ENCODE data around the gene LRRC14B. TPM values are rescaled to one million over a fixed set of nuclear protein-coding genes. Genes with fewer than 3 reads are reported as not detected.

Gene LRRC14B
- total RNA-seq, 1 experiment from 2014 or later: 0.82 TPM

DNA sequence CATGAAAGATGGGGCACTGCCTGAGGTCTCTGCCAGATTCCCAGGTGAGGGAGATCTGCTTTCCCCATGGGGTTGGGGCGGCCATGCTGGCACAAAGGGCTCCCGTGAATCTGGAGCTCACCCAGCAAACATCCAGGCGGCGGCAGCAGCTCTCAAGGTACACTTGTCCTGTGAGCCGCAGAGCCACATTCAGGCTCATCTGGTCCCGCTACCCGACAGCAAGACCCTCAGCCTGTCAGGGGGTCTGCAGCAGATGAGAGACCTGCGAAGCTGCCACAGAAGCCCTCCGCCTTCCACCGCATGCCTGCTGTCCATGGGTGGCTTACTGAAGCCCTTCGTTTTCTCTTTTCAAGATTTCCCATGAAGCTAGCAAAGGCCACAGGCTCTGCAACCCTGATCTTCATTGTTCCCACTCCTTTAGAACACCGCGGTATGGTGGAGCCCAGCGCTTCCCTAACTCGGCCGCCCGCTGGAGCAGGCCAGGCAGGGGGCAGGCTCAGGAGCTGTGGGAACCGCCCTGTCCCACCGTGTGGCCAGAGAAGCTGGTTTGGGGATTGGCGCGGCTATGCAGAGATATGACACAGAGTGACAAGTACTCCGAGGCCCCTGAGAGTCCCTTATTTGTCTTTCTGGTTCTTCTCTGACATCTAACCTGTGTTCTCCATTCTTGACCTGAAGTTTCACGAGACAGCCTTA is 8.8 kb downstream of the LRRC14B start:
- POLR2A ChIA-PET: no interaction called here
- no peaks in the 10 kb centered on the region for H3K9me3 ChIP-seq (ENCODE audit: control insufficient read depth, insufficient read depth, low read depth, low read length)
- intact Hi-C loops (cut with micrococcal nuclease; ENCODE audit: unreplicated experiment) (no loop called here), in situ Hi-C loops (cut with HindIII; ENCODE audit: low pct_unique_long_range_greater_than_20kb, low sequenced_read_pairs) (no loop called here)
- TF ChIP-seq POLR2AphosphoS5 (IDR thresholded peaks at IDR 0.05; ENCODE audit: low read depth, low read length): no peak
- TF ChIP-seq, protein P1, sequence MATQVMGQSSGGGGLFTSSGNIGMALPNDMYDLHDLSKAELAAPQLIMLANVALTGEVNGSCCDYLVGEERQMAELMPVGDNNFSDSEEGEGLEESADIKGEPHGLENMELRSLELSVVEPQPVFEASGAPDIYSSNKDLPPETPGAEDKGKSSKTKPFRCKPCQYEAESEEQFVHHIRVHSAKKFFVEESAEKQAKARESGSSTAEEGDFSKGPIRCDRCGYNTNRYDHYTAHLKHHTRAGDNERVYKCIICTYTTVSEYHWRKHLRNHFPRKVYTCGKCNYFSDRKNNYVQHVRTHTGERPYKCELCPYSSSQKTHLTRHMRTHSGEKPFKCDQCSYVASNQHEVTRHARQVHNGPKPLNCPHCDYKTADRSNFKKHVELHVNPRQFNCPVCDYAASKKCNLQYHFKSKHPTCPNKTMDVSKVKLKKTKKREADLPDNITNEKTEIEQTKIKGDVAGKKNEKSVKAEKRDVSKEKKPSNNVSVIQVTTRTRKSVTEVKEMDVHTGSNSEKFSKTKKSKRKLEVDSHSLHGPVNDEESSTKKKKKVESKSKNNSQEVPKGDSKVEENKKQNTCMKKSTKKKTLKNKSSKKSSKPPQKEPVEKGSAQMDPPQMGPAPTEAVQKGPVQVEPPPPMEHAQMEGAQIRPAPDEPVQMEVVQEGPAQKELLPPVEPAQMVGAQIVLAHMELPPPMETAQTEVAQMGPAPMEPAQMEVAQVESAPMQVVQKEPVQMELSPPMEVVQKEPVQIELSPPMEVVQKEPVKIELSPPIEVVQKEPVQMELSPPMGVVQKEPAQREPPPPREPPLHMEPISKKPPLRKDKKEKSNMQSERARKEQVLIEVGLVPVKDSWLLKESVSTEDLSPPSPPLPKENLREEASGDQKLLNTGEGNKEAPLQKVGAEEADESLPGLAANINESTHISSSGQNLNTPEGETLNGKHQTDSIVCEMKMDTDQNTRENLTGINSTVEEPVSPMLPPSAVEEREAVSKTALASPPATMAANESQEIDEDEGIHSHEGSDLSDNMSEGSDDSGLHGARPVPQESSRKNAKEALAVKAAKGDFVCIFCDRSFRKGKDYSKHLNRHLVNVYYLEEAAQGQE (IDR thresholded peaks at IDR 0.05; ENCODE audit: insufficient read depth in 1 of 2, low read depth in 2 of 2, low read length in 1 of 2): no peak
- no peak for TF ChIP-seq TCF7L2 (IDR thresholded peaks at IDR 0.05; ENCODE audit: low read depth, low read length)
- TF ChIP-seq SIN3A (IDR thresholded peaks at IDR 0.05; ENCODE audit: borderline replicate concordance, insufficient read depth, low read depth, low read length): no peak
- TF ChIP-seq, protein P2, sequence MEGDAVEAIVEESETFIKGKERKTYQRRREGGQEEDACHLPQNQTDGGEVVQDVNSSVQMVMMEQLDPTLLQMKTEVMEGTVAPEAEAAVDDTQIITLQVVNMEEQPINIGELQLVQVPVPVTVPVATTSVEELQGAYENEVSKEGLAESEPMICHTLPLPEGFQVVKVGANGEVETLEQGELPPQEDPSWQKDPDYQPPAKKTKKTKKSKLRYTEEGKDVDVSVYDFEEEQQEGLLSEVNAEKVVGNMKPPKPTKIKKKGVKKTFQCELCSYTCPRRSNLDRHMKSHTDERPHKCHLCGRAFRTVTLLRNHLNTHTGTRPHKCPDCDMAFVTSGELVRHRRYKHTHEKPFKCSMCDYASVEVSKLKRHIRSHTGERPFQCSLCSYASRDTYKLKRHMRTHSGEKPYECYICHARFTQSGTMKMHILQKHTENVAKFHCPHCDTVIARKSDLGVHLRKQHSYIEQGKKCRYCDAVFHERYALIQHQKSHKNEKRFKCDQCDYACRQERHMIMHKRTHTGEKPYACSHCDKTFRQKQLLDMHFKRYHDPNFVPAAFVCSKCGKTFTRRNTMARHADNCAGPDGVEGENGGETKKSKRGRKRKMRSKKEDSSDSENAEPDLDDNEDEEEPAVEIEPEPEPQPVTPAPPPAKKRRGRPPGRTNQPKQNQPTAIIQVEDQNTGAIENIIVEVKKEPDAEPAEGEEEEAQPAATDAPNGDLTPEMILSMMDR (IDR thresholded peaks at IDR 0.05): no peak
- no peak for DNase-seq (ENCODE audit: low read depth, low spot score)
- no peaks in the 10 kb centered on the region for H3K27me3 ChIP-seq (ENCODE audit: control insufficient read depth, insufficient read depth, low read length)
- no peak overlapping the region for H3K4me3 ChIP-seq (ENCODE audit: low read depth in 2 of 2, low read length in 2 of 2)
- ATAC-seq: no peak
- H3K27ac ChIP-seq (ENCODE audit: low read length): no peak overlapping the region
- peaks cover 4% of the 10 kb centered on the region; the same call in 1 of the 2 replicates for H3K4me1 ChIP-seq (ENCODE audit: control insufficient read depth, insufficient read depth, low read length)
- no TSS peak for BruUV-seq (replicated peaks)
- CTCF ChIA-PET: interaction anchor here (0.7 kb wide), 1 partner anchor 792 kb away, joined by 8 read pairs; no protein-coding TSS in a partner anchor
- no peaks in the 10 kb centered on the region for H3K36me3 ChIP-seq (ENCODE audit: control insufficient read depth, insufficient read depth, low read length)

DNA sequence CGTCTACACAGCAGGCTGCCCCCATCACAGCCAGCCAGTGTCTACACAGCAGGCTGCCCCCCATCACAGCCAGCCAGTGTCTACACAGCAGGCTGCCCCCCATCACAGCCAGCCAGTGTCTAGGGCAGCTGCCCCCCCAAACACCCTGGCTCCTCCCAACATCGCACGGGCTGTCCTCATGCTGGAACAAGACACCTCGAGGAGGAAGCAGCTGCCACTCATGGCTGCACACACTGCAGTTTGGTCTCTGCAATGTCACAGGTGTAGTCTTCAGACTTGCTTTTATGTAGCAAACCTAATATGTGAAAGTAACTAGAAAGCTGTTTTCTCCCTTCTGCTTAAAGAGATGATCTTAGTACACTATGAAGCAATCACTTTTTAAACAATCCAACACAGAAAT is 9.7 kb downstream of the LRRC14B start:
- ChIA-PET POLR2A (interaction anchor here (0.5 kb wide), 1 partner anchor 10 kb away, joined by 4 read pairs; the partner anchor contains the start of gene LRRC14B), CTCF (no interaction called here)
- no peak for ATAC-seq
- intact Hi-C loops (cut with micrococcal nuclease; ENCODE audit: unreplicated experiment) (no loop called here), in situ Hi-C loops (cut with HindIII; ENCODE audit: low pct_unique_long_range_greater_than_20kb, low sequenced_read_pairs) (no loop called here)
- Histone ChIP-seq H3K4me1 (ENCODE audit: control insufficient read depth, insufficient read depth, low read length) (peaks cover 3% of the 10 kb centered on the region), H3K27ac (ENCODE audit: low read length) (no peak overlapping the region), H3K4me3 (ENCODE audit: low read depth in 2 of 2, low read length in 2 of 2) (no peak overlapping the region), H3K36me3 (ENCODE audit: control insufficient read depth, insufficient read depth, low read length) (no peaks in the 10 kb centered on the region), H3K9me3 (ENCODE audit: control insufficient read depth, insufficient read depth, low read depth, low read length) (no peaks in the 10 kb centered on the region), H3K27me3 (ENCODE audit: control insufficient read depth, insufficient read depth, low read length) (no peaks in the 10 kb centered on the region)
- no peak for DNase-seq (ENCODE audit: low read depth, low spot score)
- TF ChIP-seq TCF7L2 (IDR thresholded peaks at IDR 0.05; ENCODE audit: low read depth, low read length) (no peak), SIN3A (IDR thresholded peaks at IDR 0.05; ENCODE audit: borderline replicate concordance, insufficient read depth, low read depth, low read length) (no peak), POLR2AphosphoS5 (IDR thresholded peaks at IDR 0.05; ENCODE audit: low read depth, low read length) (no peak)
- TF ChIP-seq, protein P2 (IDR thresholded peaks at IDR 0.05): no peak
- TF ChIP-seq, protein P1 (IDR thresholded peaks at IDR 0.05; ENCODE audit: insufficient read depth in 1 of 2, low read depth in 2 of 2, low read length in 1 of 2): no peak
- BruUV-seq (replicated peaks): no TSS peak
